ENCODE results near the gene WASHC3.
"Not testable (repeated sequence)": the region's sequence is repeated elsewhere in the genome, so short reads cannot be mapped to it uniquely, and the experiment has no call there.

The WASHC3 gene

GRCh38 chr12:102050660-102051430 lies 10.9 kb downstream of the WASHC3 start:
- DNase-seq (ENCODE audit: low read depth) = no peak

- DNase-seq (ENCODE audit: low read depth) = no peak
Measured at GRCh38 chr12:102043928-102044327, 17.9 kb downstream of the WASHC3 start.

GRCh38 chr12:102033991-102034745 lies 27.6 kb downstream of the WASHC3 start:
- DNase-seq (ENCODE audit: low read depth) = no peak

GRCh38 chr12:102031852-102032251 lies 29.9 kb downstream of the WASHC3 start:
- no peak for DNase-seq (ENCODE audit: low read depth)

GRCh38 chr12:102029141-102029540 lies 32.6 kb downstream of the WASHC3 start:
- no peak for DNase-seq (ENCODE audit: low read depth)

- DNase-seq (ENCODE audit: low read depth) = no peak
Measured at GRCh38 chr12:102026728-102027127, 35.1 kb downstream of the WASHC3 start.

- DNase-seq (ENCODE audit: low read depth) = no peak
Measured at GRCh38 chr12:102024765-102025164, 37.0 kb downstream of the WASHC3 start.

GRCh38 chr12:102023343-102023930 lies 38.4 kb downstream of the WASHC3 start:
- DNase-seq (ENCODE audit: low read depth) = no peak

- DNase-seq (ENCODE audit: low read depth) = no peak
Measured at GRCh38 chr12:102022286-102022685, 39.5 kb downstream of the WASHC3 start.

GRCh38 chr12:102021540-102022246 lies 40.1 kb downstream of the WASHC3 start:
- DNase-seq (ENCODE audit: low read depth) = no peak

- not testable (repeated sequence) for DNase-seq (ENCODE audit: low read depth)
Measured at GRCh38 chr12:102018607-102019006, 43.2 kb downstream of the WASHC3 start.

GRCh38 chr12:102016472-102016871 lies 45.3 kb downstream of the WASHC3 start:
- no peak for DNase-seq (ENCODE audit: low read depth)

- DNase-seq (ENCODE audit: low read depth) = no peak
Measured at GRCh38 chr12:102010265-102010994, 51.4 kb downstream of the WASHC3 start.

- DNase-seq (ENCODE audit: low read depth) = no peak
Measured at GRCh38 chr12:102009796-102010195, 52.0 kb downstream of the WASHC3 start.

GRCh38 chr12:102008615-102009126 lies 53.1 kb downstream of the WASHC3 start:
- no peak for DNase-seq (ENCODE audit: low read depth)

- no peak for DNase-seq (ENCODE audit: low read depth)
Measured at GRCh38 chr12:102005256-102005655, 56.5 kb downstream of the WASHC3 start.

- DNase-seq (ENCODE audit: low read depth) = no peak
Measured at GRCh38 chr12:101997102-101997501, 64.7 kb downstream of the WASHC3 start.

GRCh38 chr12:101995684-101996083 lies 66.1 kb downstream of the WASHC3 start:
- no peak for DNase-seq (ENCODE audit: low read depth)

- DNase-seq (ENCODE audit: low read depth) = no peak
Measured at GRCh38 chr12:101992091-101992490, 69.7 kb downstream of the WASHC3 start.

GRCh38 chr12:101982307-101982706 lies 79.5 kb downstream of the WASHC3 start:
- DNase-seq (ENCODE audit: low read depth) = no peak

- DNase-seq (ENCODE audit: low read depth) = no peak
Measured at GRCh38 chr12:101981868-101982267, 79.9 kb downstream of the WASHC3 start.
